Fibroblast of lung (primary cell): ENCODE measurements around the gene RNPEPL1.

ENCODE experiments used
- EZH2 ChIP-seq: IDR thresholded peaks from 2 replicates; pipeline ENCODE4 v1.5.1; 2012; ENCODE audit warnings: low read length, control low read depth, mild to moderate bottlenecking; ENCODE audit errors: missing control alignments
- TF ChIP-seq, protein P1 (sequence below), 2 donors: IDR thresholded peaks in 1 of 2; conservative IDR thresholded peaks in 1 of 2; 1 replicate in 1 of 2; 2 replicates in 1 of 2; pipeline ENCODE4 v1.5.1; 2011 to 2012; ENCODE audit warnings: low read length in 2 of 2, control low read depth in 1 of 2, inconsistent platforms in 1 of 2, low read depth in 1 of 2, mild to moderate bottlenecking in 1 of 2

DNA sequence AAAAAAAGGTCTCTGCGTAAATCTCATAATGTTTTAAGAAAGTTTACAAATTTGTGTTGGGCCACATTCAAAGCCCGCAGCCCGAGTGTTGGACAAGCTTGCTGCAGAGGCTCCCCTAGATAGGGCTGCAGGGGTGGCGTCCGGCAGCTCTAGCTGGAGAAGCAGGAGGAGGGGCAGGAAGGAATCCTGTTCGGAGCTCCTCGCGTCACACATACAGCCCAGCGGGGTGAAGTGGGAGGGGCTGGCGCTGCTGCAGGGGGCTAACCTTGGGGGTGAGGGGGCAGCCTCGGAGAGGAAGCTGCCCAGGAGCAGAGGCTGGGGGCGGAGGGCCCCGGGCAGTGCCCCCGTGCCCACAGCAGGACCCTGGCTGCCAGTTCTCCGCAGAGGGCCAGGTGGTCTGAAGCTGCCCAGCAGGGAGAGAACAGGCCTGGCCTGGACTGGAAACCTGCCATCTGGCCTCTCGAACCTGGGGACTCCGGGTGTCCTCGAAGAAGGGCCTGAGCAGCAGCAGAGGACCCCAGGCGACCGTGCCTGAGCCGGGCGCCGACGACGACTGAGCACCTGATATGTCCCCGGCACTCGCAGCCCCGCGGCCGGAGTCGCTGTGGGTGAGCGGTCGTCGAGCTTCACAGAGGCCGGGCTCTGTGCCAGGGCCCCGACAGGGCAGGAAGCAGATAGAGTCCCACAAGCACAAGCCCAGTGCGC lies 54.4 kb downstream of the RNPEPL1 start:
- TF ChIP-seq, protein P1, sequence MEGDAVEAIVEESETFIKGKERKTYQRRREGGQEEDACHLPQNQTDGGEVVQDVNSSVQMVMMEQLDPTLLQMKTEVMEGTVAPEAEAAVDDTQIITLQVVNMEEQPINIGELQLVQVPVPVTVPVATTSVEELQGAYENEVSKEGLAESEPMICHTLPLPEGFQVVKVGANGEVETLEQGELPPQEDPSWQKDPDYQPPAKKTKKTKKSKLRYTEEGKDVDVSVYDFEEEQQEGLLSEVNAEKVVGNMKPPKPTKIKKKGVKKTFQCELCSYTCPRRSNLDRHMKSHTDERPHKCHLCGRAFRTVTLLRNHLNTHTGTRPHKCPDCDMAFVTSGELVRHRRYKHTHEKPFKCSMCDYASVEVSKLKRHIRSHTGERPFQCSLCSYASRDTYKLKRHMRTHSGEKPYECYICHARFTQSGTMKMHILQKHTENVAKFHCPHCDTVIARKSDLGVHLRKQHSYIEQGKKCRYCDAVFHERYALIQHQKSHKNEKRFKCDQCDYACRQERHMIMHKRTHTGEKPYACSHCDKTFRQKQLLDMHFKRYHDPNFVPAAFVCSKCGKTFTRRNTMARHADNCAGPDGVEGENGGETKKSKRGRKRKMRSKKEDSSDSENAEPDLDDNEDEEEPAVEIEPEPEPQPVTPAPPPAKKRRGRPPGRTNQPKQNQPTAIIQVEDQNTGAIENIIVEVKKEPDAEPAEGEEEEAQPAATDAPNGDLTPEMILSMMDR (conservative IDR thresholded peaks at IDR 0.05 in 1 of 2, IDR thresholded peaks at IDR 0.05 in 1 of 2; ENCODE audit: low read depth in 1 of 2, low read length in 2 of 2), result no peak
- no peak for TF ChIP-seq EZH2
